Vagina (tissue), 2 donors: ENCODE data around the gene TRAF6.

Source experiments
- CTCF ChIP-seq, 3 experiments: fragments of 450-650 bp in 2 of 3; fragments of 200-600 bp in 1 of 3; sonication (generic) in 1 of 3; IDR thresholded peaks; one replicate each; pipeline ENCODE4 v1.5.1; 2017 to 2019; ENCODE audit warnings: antibody characterized with exemption in 3 of 3, mild to moderate bottlenecking in 2 of 3, moderate library complexity in 2 of 3
- POLR2AphosphoS5 ChIP-seq, 2 donors: sonication (generic); formaldehyde crosslinking; IDR thresholded peaks; one replicate each; pipeline ENCODE4 v1.9.0; 2017; ENCODE audit warnings: antibody characterized with exemption in 2 of 2, mild to moderate bottlenecking in 2 of 2, low read depth in 1 of 2; ENCODE audit not compliant: insufficient read depth in 1 of 2

GRCh38 chr11:36460220-36460619 lies 49.9 kb downstream of the TRAF6 start:
- no peak for TF ChIP-seq CTCF (IDR thresholded peaks at IDR 0.05)
- TF ChIP-seq POLR2AphosphoS5 (IDR thresholded peaks at IDR 0.05; ENCODE audit: insufficient read depth in 1 of 2, low read depth in 1 of 2): no peak
